Measurements from ENCODE around the gene PIAS1.

DNA sequence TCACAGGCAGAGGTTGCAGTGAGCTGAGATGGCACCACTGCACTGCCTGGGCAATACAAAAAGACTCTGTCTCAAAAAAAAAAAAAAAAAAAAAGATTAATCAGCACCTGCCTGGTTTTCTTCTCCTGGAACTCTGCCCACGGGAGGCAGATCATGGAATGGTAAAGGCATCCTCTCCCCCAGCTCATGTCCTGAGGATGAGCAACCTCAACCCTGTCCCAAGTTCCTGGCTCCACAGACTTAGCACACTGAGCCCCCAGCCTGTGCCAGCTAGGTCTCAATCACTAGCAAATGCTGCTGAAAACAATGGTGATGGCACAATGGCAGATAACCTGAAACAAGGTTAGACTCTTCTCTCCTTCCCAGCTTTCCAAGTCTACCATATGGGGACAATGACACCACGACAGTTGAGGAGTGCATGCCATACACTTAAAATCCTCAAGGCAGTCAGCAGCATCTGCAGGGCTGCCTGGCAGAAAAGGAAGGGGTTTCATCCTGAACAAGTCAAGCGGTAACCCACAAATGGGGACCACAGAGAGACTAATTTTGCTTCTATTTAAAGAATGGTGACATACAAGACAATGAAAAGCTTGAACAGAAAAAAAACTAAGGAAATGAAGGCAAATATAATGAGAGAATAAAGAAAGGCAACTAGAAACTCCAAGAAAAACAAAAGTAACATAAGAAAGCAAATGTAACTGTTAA, 170.6 kb downstream of the PIAS1 start:
- TF ChIP-seq, protein P1, sequence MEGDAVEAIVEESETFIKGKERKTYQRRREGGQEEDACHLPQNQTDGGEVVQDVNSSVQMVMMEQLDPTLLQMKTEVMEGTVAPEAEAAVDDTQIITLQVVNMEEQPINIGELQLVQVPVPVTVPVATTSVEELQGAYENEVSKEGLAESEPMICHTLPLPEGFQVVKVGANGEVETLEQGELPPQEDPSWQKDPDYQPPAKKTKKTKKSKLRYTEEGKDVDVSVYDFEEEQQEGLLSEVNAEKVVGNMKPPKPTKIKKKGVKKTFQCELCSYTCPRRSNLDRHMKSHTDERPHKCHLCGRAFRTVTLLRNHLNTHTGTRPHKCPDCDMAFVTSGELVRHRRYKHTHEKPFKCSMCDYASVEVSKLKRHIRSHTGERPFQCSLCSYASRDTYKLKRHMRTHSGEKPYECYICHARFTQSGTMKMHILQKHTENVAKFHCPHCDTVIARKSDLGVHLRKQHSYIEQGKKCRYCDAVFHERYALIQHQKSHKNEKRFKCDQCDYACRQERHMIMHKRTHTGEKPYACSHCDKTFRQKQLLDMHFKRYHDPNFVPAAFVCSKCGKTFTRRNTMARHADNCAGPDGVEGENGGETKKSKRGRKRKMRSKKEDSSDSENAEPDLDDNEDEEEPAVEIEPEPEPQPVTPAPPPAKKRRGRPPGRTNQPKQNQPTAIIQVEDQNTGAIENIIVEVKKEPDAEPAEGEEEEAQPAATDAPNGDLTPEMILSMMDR (IDR thresholded peaks at IDR 0.05; ENCODE audit: insufficient read depth, low read length): no peak
- TF ChIP-seq, protein P2, sequence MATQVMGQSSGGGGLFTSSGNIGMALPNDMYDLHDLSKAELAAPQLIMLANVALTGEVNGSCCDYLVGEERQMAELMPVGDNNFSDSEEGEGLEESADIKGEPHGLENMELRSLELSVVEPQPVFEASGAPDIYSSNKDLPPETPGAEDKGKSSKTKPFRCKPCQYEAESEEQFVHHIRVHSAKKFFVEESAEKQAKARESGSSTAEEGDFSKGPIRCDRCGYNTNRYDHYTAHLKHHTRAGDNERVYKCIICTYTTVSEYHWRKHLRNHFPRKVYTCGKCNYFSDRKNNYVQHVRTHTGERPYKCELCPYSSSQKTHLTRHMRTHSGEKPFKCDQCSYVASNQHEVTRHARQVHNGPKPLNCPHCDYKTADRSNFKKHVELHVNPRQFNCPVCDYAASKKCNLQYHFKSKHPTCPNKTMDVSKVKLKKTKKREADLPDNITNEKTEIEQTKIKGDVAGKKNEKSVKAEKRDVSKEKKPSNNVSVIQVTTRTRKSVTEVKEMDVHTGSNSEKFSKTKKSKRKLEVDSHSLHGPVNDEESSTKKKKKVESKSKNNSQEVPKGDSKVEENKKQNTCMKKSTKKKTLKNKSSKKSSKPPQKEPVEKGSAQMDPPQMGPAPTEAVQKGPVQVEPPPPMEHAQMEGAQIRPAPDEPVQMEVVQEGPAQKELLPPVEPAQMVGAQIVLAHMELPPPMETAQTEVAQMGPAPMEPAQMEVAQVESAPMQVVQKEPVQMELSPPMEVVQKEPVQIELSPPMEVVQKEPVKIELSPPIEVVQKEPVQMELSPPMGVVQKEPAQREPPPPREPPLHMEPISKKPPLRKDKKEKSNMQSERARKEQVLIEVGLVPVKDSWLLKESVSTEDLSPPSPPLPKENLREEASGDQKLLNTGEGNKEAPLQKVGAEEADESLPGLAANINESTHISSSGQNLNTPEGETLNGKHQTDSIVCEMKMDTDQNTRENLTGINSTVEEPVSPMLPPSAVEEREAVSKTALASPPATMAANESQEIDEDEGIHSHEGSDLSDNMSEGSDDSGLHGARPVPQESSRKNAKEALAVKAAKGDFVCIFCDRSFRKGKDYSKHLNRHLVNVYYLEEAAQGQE (IDR thresholded peaks at IDR 0.05; ENCODE audit: insufficient replicate concordance, low read depth): no peak
